Fibroblast of pulmonary artery (primary cell): Measurements from ENCODE around the gene TMC7.

ENCODE experiments used
- DNase-seq: peaks from one replicate; pipeline ENCODE4 v3.0.0-alpha.2; 2010; ENCODE audit warnings: low read depth
- H3K4me3 ChIP-seq: replicated peaks from 2 replicates; pipeline ENCODE4 v1.5.1; 2011; ENCODE audit warnings: low read depth, mild to moderate bottlenecking, control low read depth, low read length, moderate library complexity
- CTCF ChIP-seq: IDR thresholded peaks from 2 replicates; pipeline ENCODE4 v1.5.1; 2011; ENCODE audit warnings: mild to moderate bottlenecking, control low read depth, low read length, inconsistent platforms; ENCODE audit errors: missing control alignments

Gene TMC7

GRCh38 chr16:19020689-19021088 lies 37.0 kb downstream of the TMC7 start:
- DNase-seq, result no peak
- H3K4me3 ChIP-seq, result no peak overlapping the region
- TF ChIP-seq CTCF, result no peak

GRCh38 chr16:19021747-19022146 lies 38.0 kb downstream of the TMC7 start:
- TF ChIP-seq CTCF, result no peak
- no peak overlapping the region for H3K4me3 ChIP-seq
- DNase-seq, result no peak

- DNase-seq, result no peak
- H3K4me3 ChIP-seq, result no peak overlapping the region
- TF ChIP-seq CTCF, result no peak
Measured at GRCh38 chr16:19027416-19027815, 43.7 kb downstream of the TMC7 start.

GRCh38 chr16:19029980-19030379 lies 46.2 kb downstream of the TMC7 start:
- no peak for TF ChIP-seq CTCF
- DNase-seq, result peak; percentile 9

GRCh38 chr16:19031738-19032137 lies 48.0 kb downstream of the TMC7 start:
- no peak for DNase-seq
- TF ChIP-seq CTCF, result no peak
- H3K4me3 ChIP-seq, result no peak overlapping the region

More at GRCh38 chr16:19029980-19030379, 46.2 kb downstream of the TMC7 start:
- no peak overlapping the region for H3K4me3 ChIP-seq

- no peak for DNase-seq
- no peak overlapping the region for H3K4me3 ChIP-seq
- no peak for TF ChIP-seq CTCF
Measured at GRCh38 chr16:19033761-19034160, 50.0 kb downstream of the TMC7 start.

GRCh38 chr16:19040400-19040799 lies 56.7 kb downstream of the TMC7 start:
- no peak for TF ChIP-seq CTCF
- no peak overlapping the region for H3K4me3 ChIP-seq
- no peak for DNase-seq
